ENCODE measurements around the gene SUMF2. TPM values are rescaled to one million over a fixed set of nuclear protein-coding genes. Genes with fewer than 3 reads are reported as not detected.
A peak's percentile ranks its signal among the peaks of the same experiment; 100 is the strongest.

SUMF2 gene
- total and polyA plus RNA-seq, 2 of the 13 experiments (the other 11 are each of a cell fraction or from before 2014, with no cell fraction given), result 48.9 to 54.4 TPM

DNA sequence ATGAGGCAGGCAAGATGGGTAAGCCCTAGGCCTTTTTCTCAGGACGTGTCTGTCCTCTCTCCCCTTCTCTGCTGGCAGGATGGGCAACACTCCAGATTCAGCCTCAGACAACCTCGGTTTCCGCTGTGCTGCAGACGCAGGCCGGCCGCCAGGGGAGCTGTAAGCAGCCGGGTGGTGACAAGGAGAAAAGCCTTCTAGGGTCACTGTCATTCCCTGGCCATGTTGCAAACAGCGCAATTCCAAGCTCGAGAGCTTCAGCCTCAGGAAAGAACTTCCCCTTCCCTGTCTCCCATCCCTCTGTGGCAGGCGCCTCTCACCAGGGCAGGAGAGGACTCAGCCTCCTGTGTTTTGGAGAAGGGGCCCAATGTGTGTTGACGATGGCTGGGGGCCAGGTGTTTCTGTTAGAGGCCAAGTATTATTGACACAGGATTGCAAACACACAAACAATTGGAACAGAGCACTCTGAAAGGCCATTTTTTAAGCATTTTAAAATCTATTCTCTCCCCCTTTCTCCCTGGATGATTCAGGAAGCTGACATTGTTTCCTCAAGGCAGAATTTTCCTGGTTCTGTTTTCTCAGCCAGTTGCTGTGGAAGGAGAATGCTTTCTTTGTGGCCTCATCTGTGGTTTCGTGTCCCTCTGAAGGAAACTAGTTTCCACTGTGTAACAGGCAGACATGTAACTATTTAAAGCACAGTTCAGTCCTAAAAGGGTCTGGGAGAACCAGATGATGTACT lies 15.5 kb downstream of the SUMF2 start (continued):
- TF ChIP-seq, protein P1, sequence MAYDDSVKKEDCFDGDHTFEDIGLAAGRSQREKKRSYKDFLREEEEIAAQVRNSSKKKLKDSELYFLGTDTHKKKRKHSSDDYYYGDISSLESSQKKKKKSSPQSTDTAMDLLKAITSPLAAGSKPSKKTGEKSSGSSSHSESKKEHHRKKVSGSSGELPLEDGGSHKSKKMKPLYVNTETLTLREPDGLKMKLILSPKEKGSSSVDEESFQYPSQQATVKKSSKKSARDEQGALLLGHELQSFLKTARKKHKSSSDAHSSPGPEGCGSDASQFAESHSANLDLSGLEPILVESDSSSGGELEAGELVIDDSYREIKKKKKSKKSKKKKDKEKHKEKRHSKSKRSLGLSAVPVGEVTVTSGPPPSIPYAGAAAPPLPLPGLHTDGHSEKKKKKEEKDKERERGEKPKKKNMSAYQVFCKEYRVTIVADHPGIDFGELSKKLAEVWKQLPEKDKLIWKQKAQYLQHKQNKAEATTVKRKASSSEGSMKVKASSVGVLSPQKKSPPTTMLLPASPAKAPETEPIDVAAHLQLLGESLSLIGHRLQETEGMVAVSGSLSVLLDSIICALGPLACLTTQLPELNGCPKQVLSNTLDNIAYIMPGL (CRISPR knock-in tag; IDR thresholded peaks at IDR 0.05; ENCODE audit: borderline replicate concordance in 1 of 2, low read depth in 1 of 2), result peak; percentile 43 to 72; a peak in 2 of 4 replicates
- no peak for TF ChIP-seq IKZF4 (CRISPR knock-in tag; IDR thresholded peaks at IDR 0.05; ENCODE audit: borderline replicate concordance, low read depth, not compliant biosample characterization)
- TF ChIP-seq ONECUT2 (CRISPR knock-in tag; IDR thresholded peaks at IDR 0.05), result no peak
- peak; percentile 71 for TF ChIP-seq RXRA (CRISPR knock-in tag; IDR thresholded peaks at IDR 0.05)
- TF ChIP-seq, protein P2, sequence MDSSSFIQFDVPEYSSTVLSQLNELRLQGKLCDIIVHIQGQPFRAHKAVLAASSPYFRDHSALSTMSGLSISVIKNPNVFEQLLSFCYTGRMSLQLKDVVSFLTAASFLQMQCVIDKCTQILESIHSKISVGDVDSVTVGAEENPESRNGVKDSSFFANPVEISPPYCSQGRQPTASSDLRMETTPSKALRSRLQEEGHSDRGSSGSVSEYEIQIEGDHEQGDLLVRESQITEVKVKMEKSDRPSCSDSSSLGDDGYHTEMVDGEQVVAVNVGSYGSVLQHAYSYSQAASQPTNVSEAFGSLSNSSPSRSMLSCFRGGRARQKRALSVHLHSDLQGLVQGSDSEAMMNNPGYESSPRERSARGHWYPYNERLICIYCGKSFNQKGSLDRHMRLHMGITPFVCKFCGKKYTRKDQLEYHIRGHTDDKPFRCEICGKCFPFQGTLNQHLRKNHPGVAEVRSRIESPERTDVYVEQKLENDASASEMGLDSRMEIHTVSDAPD (CRISPR knock-in tag; IDR thresholded peaks at IDR 0.05), result 0 out of 2 replicates have a peak, but pooled peaks have one; percentile 29
- TF ChIP-seq, protein P3, sequence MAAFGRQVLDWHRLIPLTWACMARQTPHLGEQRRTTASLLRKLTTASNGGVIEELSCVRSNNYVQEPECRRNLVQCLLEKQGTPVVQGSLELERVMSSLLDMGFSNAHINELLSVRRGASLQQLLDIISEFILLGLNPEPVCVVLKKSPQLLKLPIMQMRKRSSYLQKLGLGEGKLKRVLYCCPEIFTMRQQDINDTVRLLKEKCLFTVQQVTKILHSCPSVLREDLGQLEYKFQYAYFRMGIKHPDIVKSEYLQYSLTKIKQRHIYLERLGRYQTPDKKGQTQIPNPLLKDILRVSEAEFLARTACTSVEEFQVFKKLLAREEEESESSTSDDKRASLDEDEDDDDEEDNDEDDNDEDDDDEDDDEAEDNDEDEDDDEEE (CRISPR knock-in tag; IDR thresholded peaks at IDR 0.05), result no peak
- peak; percentile 95 for TF ChIP-seq XRCC5 (optimal IDR thresholded peaks at IDR 0.05; ENCODE audit: low read length)
- no peak for TF ChIP-seq FOXM1 (CRISPR knock-in tag; IDR thresholded peaks at IDR 0.05)
- TF ChIP-seq ZNF460 (CRISPR knock-in tag; IDR thresholded peaks at IDR 0.05; ENCODE audit: borderline replicate concordance), result peak; percentile 17; the same call in 1 of the 2 replicates
- TF ChIP-seq, protein P4, sequence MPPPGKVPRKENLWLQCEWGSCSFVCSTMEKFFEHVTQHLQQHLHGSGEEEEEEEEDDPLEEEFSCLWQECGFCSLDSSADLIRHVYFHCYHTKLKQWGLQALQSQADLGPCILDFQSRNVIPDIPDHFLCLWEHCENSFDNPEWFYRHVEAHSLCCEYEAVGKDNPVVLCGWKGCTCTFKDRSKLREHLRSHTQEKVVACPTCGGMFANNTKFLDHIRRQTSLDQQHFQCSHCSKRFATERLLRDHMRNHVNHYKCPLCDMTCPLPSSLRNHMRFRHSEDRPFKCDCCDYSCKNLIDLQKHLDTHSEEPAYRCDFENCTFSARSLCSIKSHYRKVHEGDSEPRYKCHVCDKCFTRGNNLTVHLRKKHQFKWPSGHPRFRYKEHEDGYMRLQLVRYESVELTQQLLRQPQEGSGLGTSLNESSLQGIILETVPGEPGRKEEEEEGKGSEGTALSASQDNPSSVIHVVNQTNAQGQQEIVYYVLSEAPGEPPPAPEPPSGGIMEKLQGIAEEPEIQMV (CRISPR knock-in tag; IDR thresholded peaks at IDR 0.05; ENCODE audit: low read depth), result no peak
- TF ChIP-seq ZFP36L1 (CRISPR knock-in tag; IDR thresholded peaks at IDR 0.05), result no peak
- no peak for TF ChIP-seq KLF6 (CRISPR knock-in tag; IDR thresholded peaks at IDR 0.05)
- TF ChIP-seq, protein P5, sequence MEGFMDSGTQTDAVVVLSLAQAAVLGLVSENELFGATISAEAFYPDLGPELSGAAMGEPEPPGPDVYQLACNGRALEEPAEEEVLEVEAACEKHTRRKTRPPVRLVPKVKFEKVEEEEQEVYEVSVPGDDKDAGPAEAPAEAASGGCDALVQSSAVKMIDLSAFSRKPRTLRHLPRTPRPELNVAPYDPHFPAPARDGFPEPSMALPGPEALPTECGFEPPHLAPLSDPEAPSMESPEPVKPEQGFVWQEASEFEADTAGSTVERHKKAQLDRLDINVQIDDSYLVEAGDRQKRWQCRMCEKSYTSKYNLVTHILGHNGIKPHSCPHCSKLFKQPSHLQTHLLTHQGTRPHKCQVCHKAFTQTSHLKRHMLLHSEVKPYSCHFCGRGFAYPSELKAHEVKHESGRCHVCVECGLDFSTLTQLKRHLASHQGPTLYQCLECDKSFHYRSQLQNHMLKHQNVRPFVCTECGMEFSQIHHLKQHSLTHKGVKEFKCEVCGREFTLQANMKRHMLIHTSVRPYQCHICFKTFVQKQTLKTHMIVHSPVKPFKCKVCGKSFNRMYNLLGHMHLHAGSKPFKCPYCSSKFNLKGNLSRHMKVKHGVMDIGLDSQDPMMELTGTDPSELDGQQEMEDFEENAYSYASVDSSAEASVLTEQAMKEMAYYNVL (CRISPR knock-in tag; IDR thresholded peaks at IDR 0.05; ENCODE audit: borderline replicate concordance), result peak; percentile 30; the same call in 1 of the 2 replicates
- TF ChIP-seq, protein P6, sequence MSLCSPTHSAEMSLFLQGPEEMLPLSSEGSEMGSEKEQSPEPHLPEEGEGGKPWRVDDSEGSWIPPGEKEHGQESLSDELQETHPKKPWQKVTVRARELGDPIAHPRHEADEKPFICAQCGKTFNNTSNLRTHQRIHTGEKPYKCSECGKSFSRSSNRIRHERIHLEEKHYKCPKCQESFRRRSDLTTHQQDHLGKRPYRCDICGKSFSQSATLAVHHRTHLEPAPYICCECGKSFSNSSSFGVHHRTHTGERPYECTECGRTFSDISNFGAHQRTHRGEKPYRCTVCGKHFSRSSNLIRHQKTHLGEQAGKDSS (CRISPR knock-in tag; IDR thresholded peaks at IDR 0.05; ENCODE audit: borderline replicate concordance, low read depth), result 0 out of 2 replicates have a peak, but pooled peaks have one; percentile 46
- TF ChIP-seq KDM5A (IDR thresholded peaks at IDR 0.05; ENCODE audit: borderline replicate concordance, low read length), result no peak
- peak; percentile 64; the same call in 1 of the 2 replicates for TF ChIP-seq SALL1 (CRISPR knock-in tag; IDR thresholded peaks at IDR 0.05)
- peak; percentile 33; the same call in 1 of the 2 replicates for TF ChIP-seq GABPB1 (CRISPR knock-in tag; IDR thresholded peaks at IDR 0.05)
- TF ChIP-seq SMARCC2 (IDR thresholded peaks at IDR 0.05), result no peak

All from HepG2 (cell line).